NCI-H146 (cell line): ENCODE results near the gene SLC9A9.

ENCODE experiments used
- DNase-seq: peaks from one replicate; lab custom pipeline; 2025; lab: John Stamatoyannopoulos, UW

The SLC9A9 gene

GRCh38 chr3:143648218-143648617 is 200.1 kb downstream of the SLC9A9 start:
- DNase-seq, result no peak

GRCh38 chr3:143644370-143645089 is 203.7 kb downstream of the SLC9A9 start:
- DNase-seq, result peak; percentile 92

GRCh38 chr3:143643905-143644304 is 204.4 kb downstream of the SLC9A9 start:
- DNase-seq, result no peak

- DNase-seq, result no peak
Measured at GRCh38 chr3:143640774-143641173, 207.5 kb downstream of the SLC9A9 start.

GRCh38 chr3:143637133-143637532 is 211.1 kb downstream of the SLC9A9 start:
- no peak for DNase-seq

- no peak for DNase-seq
Measured at GRCh38 chr3:143634991-143635390, 213.3 kb downstream of the SLC9A9 start.

- DNase-seq, result no peak
Measured at GRCh38 chr3:143634427-143634826, 213.8 kb downstream of the SLC9A9 start.

- DNase-seq, result no peak
Measured at GRCh38 chr3:143633816-143634215, 214.5 kb downstream of the SLC9A9 start.

- no peak for DNase-seq
Measured at GRCh38 chr3:143629726-143630125, 218.5 kb downstream of the SLC9A9 start.

- no peak for DNase-seq
Measured at GRCh38 chr3:143628971-143629370, 219.3 kb downstream of the SLC9A9 start.

GRCh38 chr3:143627336-143627735 is 220.9 kb downstream of the SLC9A9 start:
- no peak for DNase-seq

- no peak for DNase-seq
Measured at GRCh38 chr3:143619231-143619630, 229.0 kb downstream of the SLC9A9 start.

GRCh38 chr3:143617050-143617449 is 231.2 kb downstream of the SLC9A9 start:
- no peak for DNase-seq

GRCh38 chr3:143613226-143613625 is 235.0 kb downstream of the SLC9A9 start:
- DNase-seq, result no peak

- no peak for DNase-seq
Measured at GRCh38 chr3:143612541-143612940, 235.7 kb downstream of the SLC9A9 start.

- DNase-seq, result no peak
Measured at GRCh38 chr3:143608966-143609365, 239.3 kb downstream of the SLC9A9 start.

GRCh38 chr3:143605233-143605950 is 242.9 kb downstream of the SLC9A9 start:
- DNase-seq, result no peak

- no peak for DNase-seq
Measured at GRCh38 chr3:143604402-143605185, 243.7 kb downstream of the SLC9A9 start.

GRCh38 chr3:143603774-143604173 is 244.5 kb downstream of the SLC9A9 start:
- DNase-seq, result no peak

- DNase-seq, result no peak
Measured at GRCh38 chr3:143601723-143602484, 246.4 kb downstream of the SLC9A9 start.

GRCh38 chr3:143600756-143601718 is 247.2 kb downstream of the SLC9A9 start:
- DNase-seq, result no peak
